DND-41 (cell line): Measurements from ENCODE around the gene UGGT2.

Experiments used
- ATAC-seq: fragments of 200-7000 bp; cut with Tn5 transposase; 3 replicates; pipeline ENCODE4 v1.9.1; 2021; ENCODE audit warnings: low read depth; ENCODE audit not compliant: insufficient read depth
- DNase-seq: peaks from one replicate; pipeline ENCODE4 v3.0.0-alpha.2; 2020
- H2AFZ ChIP-seq: 2 replicates; pipeline ENCODE4 v1.6.0; 2012; ENCODE audit warnings: low read depth, low read length
- H3K27ac ChIP-seq: 2 replicates; pipeline ENCODE4 v1.5.1; 2012; ENCODE audit warnings: low read length, inconsistent platforms
- H3K27me3 ChIP-seq: fragments of 200-600 bp; sonication (generic); 2 replicates; pipeline ENCODE4 v1.6.0; 2012; ENCODE audit warnings: low read length, mild to moderate bottlenecking, inconsistent platforms; ENCODE audit not compliant: insufficient read depth, poor library complexity
- H3K36me3 ChIP-seq: 2 replicates; pipeline ENCODE4 v1.5.1; 2012; ENCODE audit warnings: low read length, inconsistent platforms; ENCODE audit not compliant: insufficient read depth
- H3K4me1 ChIP-seq: 2 replicates; pipeline ENCODE4 v1.5.1; 2012; ENCODE audit warnings: mild to moderate bottlenecking, low read length; ENCODE audit not compliant: insufficient read depth
- H3K4me2 ChIP-seq: 2 replicates; pipeline ENCODE4 v1.6.0; 2012; ENCODE audit warnings: mild to moderate bottlenecking, moderate library complexity, low read length, inconsistent platforms; ENCODE audit not compliant: insufficient read depth
- H3K4me3 ChIP-seq, 2 experiments: fragments of 200-600 bp in 1 of 2; shearing (Covaris generic) in 1 of 2; 2 replicates each; pipeline ENCODE4 v1.5.1; 2012 to 2016; ENCODE audit warnings: inconsistent platforms in 2 of 2, low read length in 2 of 2, mild to moderate bottlenecking in 2 of 2, low read depth in 1 of 2, moderate library complexity in 1 of 2
- H3K79me2 ChIP-seq: 2 replicates; pipeline ENCODE4 v1.6.0; 2012; ENCODE audit warnings: low read length, inconsistent platforms; ENCODE audit not compliant: insufficient read depth
- H3K9ac ChIP-seq: 2 replicates; pipeline ENCODE4 v1.6.0; 2012; ENCODE audit warnings: low read depth, mild to moderate bottlenecking, inconsistent platforms, low read length, moderate library complexity
- H3K9me3 ChIP-seq: 2 replicates; pipeline ENCODE4 v1.5.1; 2012; ENCODE audit warnings: low read length, moderate library complexity, mild to moderate bottlenecking, inconsistent platforms; ENCODE audit not compliant: insufficient read depth, severe bottlenecking
- H4K20me1 ChIP-seq: 2 replicates; pipeline ENCODE4 v1.6.0; 2012; ENCODE audit warnings: low read length; ENCODE audit not compliant: insufficient read depth
- EZH2 ChIP-seq: IDR thresholded peaks from 3 replicates; pipeline ENCODE4 v1.6.1; 2012; ENCODE audit warnings: borderline replicate concordance, low read depth, mild to moderate bottlenecking, moderate library complexity, low read length, inconsistent platforms; ENCODE audit not compliant: severe bottlenecking
- TF ChIP-seq, protein P1 (sequence below): IDR thresholded peaks from 2 replicates; pipeline ENCODE4 v1.5.1; 2012; ENCODE audit warnings: borderline replicate concordance, low read length, moderate library complexity, mild to moderate bottlenecking; ENCODE audit not compliant: poor library complexity, severe bottlenecking; ENCODE audit errors: extremely low read depth

The UGGT2 gene

GRCh38 chr13:96093296-96094006 lies 40.2 kb upstream of the UGGT2 start:
- TF ChIP-seq, protein P1, sequence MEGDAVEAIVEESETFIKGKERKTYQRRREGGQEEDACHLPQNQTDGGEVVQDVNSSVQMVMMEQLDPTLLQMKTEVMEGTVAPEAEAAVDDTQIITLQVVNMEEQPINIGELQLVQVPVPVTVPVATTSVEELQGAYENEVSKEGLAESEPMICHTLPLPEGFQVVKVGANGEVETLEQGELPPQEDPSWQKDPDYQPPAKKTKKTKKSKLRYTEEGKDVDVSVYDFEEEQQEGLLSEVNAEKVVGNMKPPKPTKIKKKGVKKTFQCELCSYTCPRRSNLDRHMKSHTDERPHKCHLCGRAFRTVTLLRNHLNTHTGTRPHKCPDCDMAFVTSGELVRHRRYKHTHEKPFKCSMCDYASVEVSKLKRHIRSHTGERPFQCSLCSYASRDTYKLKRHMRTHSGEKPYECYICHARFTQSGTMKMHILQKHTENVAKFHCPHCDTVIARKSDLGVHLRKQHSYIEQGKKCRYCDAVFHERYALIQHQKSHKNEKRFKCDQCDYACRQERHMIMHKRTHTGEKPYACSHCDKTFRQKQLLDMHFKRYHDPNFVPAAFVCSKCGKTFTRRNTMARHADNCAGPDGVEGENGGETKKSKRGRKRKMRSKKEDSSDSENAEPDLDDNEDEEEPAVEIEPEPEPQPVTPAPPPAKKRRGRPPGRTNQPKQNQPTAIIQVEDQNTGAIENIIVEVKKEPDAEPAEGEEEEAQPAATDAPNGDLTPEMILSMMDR, result no peak
- TF ChIP-seq EZH2, result no peak
- Histone ChIP-seq H3K27ac (no peak overlapping the region), H3K27me3 (no peaks in the 10 kb centered on the region), H3K4me3 (no peak overlapping the region), H3K9ac (no peak overlapping the region), H3K9me3 (no peaks in the 10 kb centered on the region), H4K20me1 (no peaks in the 10 kb centered on the region), H3K4me1 (no peaks in the 10 kb centered on the region), H3K4me2 (no peak overlapping the region), H3K79me2 (no peaks in the 10 kb centered on the region), H3K36me3 (no peaks in the 10 kb centered on the region), H2AFZ (no peak overlapping the region)
- ATAC-seq (no peak), DNase-seq (no peak)

GRCh38 chr13:96091164-96092117 lies 38.2 kb upstream of the UGGT2 start:
- no peak overlapping the region for H3K9ac ChIP-seq
- no peaks in the 10 kb centered on the region for H4K20me1 ChIP-seq
- no peak for ATAC-seq
- no peaks in the 10 kb centered on the region for H3K79me2 ChIP-seq
- no peak for TF ChIP-seq EZH2
- TF ChIP-seq, protein P1, result no peak
- H3K27me3 ChIP-seq, result no peaks in the 10 kb centered on the region
- no peak for DNase-seq
- no peaks in the 10 kb centered on the region for H3K36me3 ChIP-seq
- no peak overlapping the region for H2AFZ ChIP-seq
- H3K27ac ChIP-seq, result no peak overlapping the region
- H3K4me2 ChIP-seq, result no peak overlapping the region
- no peaks in the 10 kb centered on the region for H3K4me1 ChIP-seq
- no peaks in the 10 kb centered on the region for H3K9me3 ChIP-seq
- H3K4me3 ChIP-seq, result no peak overlapping the region

DNA sequence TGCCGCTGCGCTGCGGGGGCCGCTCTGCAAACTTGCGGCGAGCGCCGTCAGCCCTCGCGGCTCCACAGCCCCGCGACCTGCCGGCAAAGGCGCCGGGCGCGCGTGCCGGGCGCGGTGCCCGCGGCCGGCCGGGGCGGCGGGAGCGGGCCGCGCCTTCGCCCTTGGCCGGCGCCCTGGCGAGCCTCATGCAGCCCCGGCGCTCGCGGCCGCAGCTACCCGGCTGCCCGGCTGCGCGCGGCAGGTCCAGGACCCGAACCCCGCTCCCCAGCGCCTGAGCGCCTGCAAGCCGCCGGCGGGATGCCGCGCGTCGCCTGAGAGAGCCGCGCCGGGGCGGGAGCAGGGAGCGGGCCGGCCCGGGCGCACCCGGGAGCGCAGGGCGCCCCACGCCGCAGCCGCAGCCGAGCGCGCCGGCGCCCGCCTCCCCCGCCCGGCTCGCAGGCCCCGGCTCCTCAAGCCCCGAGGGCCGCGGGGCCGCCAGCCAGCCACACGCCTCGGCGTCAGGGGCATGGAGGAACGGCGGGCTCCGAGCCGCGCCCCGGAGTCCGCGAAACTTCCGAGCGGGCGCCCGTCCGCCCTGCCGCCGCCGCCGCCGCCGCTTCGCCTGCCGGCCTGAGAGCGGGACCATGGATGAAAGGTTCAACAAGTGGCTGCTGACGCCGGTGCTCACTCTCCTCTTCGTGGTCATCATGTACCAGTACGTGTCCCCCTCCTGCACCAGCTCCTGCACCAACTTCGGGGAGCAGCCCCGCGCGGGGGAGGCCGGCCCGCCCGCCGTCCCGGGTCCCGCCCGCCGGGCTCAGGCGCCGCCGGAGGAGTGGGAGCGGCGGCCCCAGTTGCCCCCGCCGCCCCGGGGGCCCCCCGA lies 37.3 kb upstream of the UGGT2 start:
- TF ChIP-seq, protein P1, result no peak
- TF ChIP-seq EZH2, result no peak
- Histone ChIP-seq H3K27ac (no peak overlapping the region), H4K20me1 (no peaks in the 10 kb centered on the region), H3K79me2 (no peaks in the 10 kb centered on the region), H3K4me2 (no peak overlapping the region), H3K36me3 (no peaks in the 10 kb centered on the region), H2AFZ (no peak overlapping the region), H3K9me3 (no peaks in the 10 kb centered on the region), H3K4me3 (no peak overlapping the region), H3K4me1 (no peaks in the 10 kb centered on the region), H3K27me3 (no peaks in the 10 kb centered on the region), H3K9ac (no peak overlapping the region)
- DNase-seq (no peak), ATAC-seq (no peak)
